GM12864 (cell line): ENCODE measurements around the gene TNIK.
A peak's percentile ranks its signal among the peaks of the same experiment; 100 is the strongest.

Source experiments
- DNase-seq: peaks from one replicate; pipeline ENCODE4 v3.0.0-alpha.2; 2011; ENCODE audit warnings: low read depth
- H3K4me3 ChIP-seq: 2 replicates; pipeline ENCODE4 v1.5.1; 2011; ENCODE audit warnings: mild to moderate bottlenecking, low read depth, low read length, control low read depth
- CTCF ChIP-seq: IDR thresholded peaks from 2 replicates; pipeline ENCODE4 v1.5.1; 2011; ENCODE audit warnings: low read depth, mild to moderate bottlenecking, moderate library complexity, low read length, control low read depth, inconsistent platforms; ENCODE audit errors: missing control alignments

TNIK gene

GRCh38 chr3:171165499-171165921 lies 294.7 kb downstream of the TNIK start:
- TF ChIP-seq CTCF: no peak
- peak; percentile 52 for DNase-seq
- no peak overlapping the region for H3K4me3 ChIP-seq

- no peak overlapping the region for H3K4me3 ChIP-seq
- DNase-seq: no peak
- TF ChIP-seq CTCF: no peak
These were observed 296.1 kb downstream of the TNIK start for GRCh38 chr3:171164067-171164465.

DNA sequence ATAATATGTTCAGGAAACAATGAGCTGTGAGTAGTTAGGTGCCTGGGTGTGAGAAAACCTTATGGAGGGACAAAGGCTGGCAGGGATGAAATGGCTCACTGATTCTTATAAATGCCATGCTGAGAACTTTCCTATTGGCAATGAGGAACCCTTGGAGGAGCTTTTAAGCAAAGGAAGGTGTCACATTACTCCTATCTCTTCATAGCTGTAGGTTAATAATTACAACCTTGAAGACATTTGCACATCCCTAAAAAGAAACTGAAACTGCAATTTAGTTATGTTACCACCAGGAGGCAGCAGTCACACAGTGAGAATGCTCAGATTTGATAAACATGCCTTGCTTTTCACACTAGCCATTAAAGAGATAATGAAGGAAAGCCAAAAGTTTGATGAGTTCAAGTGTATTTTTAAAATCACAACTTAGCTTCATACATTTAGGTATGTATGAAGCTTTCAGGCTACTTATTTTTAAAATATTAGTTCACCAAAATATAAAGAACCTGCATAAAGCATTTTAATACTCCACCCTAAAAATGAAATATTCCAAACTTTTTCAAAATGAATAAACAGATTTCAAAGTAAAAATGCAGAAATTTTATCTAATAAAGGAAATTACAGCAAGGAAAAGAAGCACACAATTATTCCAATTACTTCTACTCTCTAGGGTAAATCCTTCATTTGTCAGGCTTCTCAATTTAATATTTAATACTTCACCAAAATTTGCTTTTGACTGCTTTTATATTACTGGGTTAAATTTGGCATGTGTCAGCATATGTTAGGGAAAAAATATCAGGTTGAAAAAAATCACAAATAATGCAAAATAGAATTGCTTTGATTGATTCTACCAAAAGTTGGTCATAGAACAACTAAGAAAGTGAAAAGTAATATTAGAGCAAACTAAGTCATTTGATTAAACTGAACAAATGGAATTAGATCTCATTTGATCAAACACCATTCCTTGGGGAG lies 296.8 kb downstream of the TNIK start:
- H3K4me3 ChIP-seq: no peak overlapping the region
- no peak for DNase-seq
- TF ChIP-seq CTCF: peak; percentile 72

DNA sequence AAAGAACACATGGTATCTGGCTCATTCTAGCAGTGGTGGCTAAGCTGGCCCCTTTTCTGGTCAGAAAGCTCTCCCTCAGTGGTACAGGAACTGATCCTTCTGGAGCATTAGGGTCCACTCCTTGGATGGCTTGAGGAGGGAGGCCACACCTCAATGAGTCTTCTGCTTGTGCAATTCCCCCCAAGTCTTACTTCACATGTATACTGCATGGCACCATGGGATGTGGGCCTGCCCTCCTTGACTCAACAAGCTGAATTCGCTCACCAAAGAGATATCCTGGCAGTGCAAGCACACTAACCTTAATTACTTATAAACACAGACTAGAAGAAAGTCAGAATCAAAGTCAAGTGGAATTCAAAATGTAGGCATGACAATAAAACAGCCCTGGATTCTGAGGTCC lies 299.9 kb downstream of the TNIK start:
- no peak overlapping the region for H3K4me3 ChIP-seq
- no peak for DNase-seq
- TF ChIP-seq CTCF: no peak

GRCh38 chr3:171159822-171160157 lies 300.4 kb downstream of the TNIK start:
- no peak for TF ChIP-seq CTCF
- no peak for DNase-seq

GRCh38 chr3:171159024-171159821 lies 301.0 kb downstream of the TNIK start:
- H3K4me3 ChIP-seq: no peak overlapping the region
- DNase-seq: no peak
- no peak for TF ChIP-seq CTCF

More at GRCh38 chr3:171159822-171160157, 300.4 kb downstream of the TNIK start:
- H3K4me3 ChIP-seq: no peak overlapping the region
